ENCODE data around the gene TXNIP. TPM values are rescaled to one million over a fixed set of nuclear protein-coding genes. Genes with fewer than 3 reads are reported as not detected.
"Not testable (repeated sequence)": the region's sequence is repeated elsewhere in the genome, so short reads cannot be mapped to it uniquely, and the experiment has no call there.

TXNIP gene, protein sequence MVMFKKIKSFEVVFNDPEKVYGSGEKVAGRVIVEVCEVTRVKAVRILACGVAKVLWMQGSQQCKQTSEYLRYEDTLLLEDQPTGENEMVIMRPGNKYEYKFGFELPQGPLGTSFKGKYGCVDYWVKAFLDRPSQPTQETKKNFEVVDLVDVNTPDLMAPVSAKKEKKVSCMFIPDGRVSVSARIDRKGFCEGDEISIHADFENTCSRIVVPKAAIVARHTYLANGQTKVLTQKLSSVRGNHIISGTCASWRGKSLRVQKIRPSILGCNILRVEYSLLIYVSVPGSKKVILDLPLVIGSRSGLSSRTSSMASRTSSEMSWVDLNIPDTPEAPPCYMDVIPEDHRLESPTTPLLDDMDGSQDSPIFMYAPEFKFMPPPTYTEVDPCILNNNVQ
- 100 to 1,000 TPM in 1 of 2 donors, 10 to 100 TPM in 1; 67.9 to 120 TPM for total RNA-seq

DNA sequence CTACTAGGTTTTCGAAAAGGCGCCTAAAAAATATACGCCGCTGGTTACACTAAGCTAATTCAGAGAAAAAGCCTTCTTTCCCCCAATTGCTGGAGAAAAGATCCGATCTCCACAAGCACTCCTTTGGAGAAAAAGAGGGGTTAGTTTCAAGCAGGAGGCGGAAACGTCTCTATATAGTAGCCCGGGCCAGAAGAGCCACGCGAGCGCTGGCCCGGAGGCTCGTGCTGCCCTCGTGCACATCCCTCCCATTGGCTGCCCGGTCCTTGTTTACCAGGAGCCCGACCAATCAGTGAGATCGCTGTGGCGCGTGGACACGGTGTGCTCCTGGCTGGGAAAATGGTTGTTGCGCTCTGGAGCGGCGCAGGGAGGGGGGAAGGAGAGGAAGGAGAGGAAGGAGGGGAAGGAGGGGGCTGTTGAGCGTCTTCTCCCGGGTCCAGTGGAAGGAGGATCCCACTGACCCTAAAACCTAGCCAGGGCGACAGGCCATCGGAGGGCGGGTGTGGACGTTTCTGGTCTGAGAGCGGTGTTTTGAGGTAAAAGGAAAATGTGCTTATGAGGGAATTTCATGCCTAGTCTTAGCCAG lies at the start of gene TXNIP:
Gene TXNIP (minus strand): TSS at position 147 of the 583 bp plus-strand sequence. CDS start 313 bp downstream, outside the sequence.
- DNase-seq (ENCODE audit: low spot score in 2 of 2): peak; percentile 86 to 94
- Mint-ChIP-seq H3K9me3 (no peaks in the 10 kb centered on the region), H3K27ac (peak within 1 kb of the TSS; percentile 96 to 99), H3K36me3 (peaks cover 48 to 49% of the 10 kb centered on the region in 2 donors)
- peak; percentile 95 for ATAC-seq

DNA sequence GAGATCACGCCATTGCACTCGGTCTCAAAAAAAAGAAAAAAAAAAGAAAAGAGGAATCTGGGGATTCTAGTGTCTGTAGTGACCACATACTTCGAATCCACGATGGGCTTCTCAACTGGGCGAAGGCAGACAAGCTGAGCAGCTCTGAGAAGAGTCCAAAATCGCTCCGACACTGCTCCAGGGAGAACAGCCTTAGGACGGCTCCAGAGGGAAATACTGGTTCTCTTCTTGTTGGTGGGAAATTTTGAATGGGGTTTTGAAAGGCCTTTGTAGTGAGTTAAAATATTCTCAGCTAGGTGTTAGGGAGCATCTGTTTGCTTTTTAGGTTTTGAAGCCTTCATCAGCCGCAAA lies 43.4 kb upstream of the TXNIP start:
- peak overlapping the region; percentile 98 to 100 for H3K27ac Mint-ChIP-seq
- ATAC-seq (no peak), DNase-seq (ENCODE audit: low spot score in 2 of 2) (no peak)
- peaks cover 7 to 15% of the 10 kb centered on the region in 2 donors for H3K36me3 Mint-ChIP-seq
- H3K9me3 Mint-ChIP-seq: no peaks in the 10 kb centered on the region

DNA sequence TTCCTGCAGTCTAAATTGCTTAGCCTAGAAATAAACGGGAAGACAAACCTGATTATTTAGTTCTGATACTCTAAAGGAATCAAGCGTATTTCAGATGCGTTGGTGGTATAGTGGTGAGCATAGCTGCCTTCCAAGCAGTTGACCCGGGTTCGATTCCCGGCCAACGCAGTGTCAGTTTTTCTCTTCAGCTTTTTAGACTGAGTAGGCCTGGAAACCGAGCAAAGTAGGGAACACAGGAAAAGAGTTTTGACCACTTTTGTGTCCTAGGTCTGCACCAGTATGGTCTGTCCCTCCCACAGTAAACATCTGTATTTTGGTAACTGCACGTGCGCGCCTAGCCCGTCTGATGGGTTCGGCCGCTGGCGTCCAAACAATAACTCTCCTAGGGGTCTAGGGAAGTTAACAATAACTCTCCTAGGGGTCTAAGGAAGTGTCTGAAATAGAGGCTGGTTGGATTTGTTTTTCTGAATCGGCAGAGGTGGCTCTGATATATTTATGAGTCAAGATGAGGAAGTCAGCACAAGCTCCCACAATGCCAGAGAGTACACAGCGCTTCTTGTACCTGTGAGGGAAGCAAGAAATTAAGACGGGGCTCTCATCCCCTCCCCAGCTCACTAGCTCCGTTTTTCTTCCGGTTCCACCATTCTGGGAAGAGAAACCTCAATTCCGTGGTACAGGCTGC lies 40.7 kb upstream of the TXNIP start:
- Mint-ChIP-seq H3K27ac (peak overlapping the region; percentile 98 to 100), H3K36me3 (peaks cover 7 to 15% of the 10 kb centered on the region in 2 donors), H3K9me3 (no peaks in the 10 kb centered on the region)
- ATAC-seq (peak; percentile 54 to 59), DNase-seq (ENCODE audit: low spot score in 2 of 2) (peak; percentile 78 to 81)

DNA sequence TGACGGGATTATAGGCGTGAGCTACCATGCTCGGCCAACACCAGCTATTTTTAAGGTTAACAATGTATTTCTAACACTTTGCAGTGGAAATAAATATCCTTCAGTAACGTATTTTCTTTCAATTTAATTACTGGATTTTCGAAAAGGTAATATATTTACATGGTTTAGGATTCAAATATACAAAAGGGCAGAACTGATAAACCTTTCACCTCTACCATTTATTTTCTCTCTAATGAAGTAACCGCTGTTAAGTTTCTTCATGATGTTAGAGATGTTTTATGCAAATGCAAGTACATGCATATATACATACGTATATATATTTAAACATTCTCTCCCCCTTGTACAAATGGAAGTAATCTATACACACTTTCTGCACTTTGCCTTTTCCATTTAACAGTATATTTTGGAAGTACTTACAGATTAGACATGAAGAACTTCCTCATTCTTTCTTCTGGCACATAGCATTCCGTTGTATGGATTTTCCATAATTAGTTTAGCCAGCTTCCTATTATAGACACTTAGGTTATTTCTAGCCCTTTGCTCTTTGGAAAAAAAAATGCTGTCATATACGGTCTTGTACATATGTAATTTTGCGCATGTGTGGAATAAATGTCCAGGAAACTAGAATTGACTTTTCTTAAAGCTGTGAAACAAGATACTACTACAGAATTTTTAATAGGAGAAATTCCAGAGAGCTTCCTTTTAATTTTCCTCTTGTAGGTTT lies 40.0 kb upstream of the TXNIP start:
- Mint-ChIP-seq H3K9me3 (no peaks in the 10 kb centered on the region), H3K36me3 (peaks cover 7 to 15% of the 10 kb centered on the region in 2 donors), H3K27ac (peak overlapping the region; percentile 98 to 100)
- no peak for ATAC-seq
- DNase-seq (ENCODE audit: low spot score in 2 of 2): no peak

GRCh38 chr1:146035048-146035423 lies 38.7 kb upstream of the TXNIP start:
- Mint-ChIP-seq H3K9me3 (no peaks in the 10 kb centered on the region), H3K27ac (peak overlapping the region; percentile 98 to 100), H3K36me3 (peaks cover 7 to 15% of the 10 kb centered on the region in 2 donors)
- no peak for DNase-seq (ENCODE audit: low spot score in 2 of 2)
- no peak for ATAC-seq

- no peak for DNase-seq (ENCODE audit: low spot score in 2 of 2)
- H3K27ac Mint-ChIP-seq: no peak overlapping the region
- no peaks in the 10 kb centered on the region for H3K9me3 Mint-ChIP-seq
- peaks cover 0 to 8% of the 10 kb centered on the region in 2 donors for H3K36me3 Mint-ChIP-seq
- no peak for ATAC-seq
These were observed 36.3 kb upstream of the TXNIP start for GRCh38 chr1:146032631-146033219.

- Mint-ChIP-seq H3K27ac (no peak overlapping the region), H3K36me3 (no peaks in the 10 kb centered on the region), H3K9me3 (no peaks in the 10 kb centered on the region)
- ATAC-seq (no peak), DNase-seq (ENCODE audit: low spot score in 2 of 2) (no peak)
These were observed 35.1 kb upstream of the TXNIP start for GRCh38 chr1:146031476-146031875.

DNA sequence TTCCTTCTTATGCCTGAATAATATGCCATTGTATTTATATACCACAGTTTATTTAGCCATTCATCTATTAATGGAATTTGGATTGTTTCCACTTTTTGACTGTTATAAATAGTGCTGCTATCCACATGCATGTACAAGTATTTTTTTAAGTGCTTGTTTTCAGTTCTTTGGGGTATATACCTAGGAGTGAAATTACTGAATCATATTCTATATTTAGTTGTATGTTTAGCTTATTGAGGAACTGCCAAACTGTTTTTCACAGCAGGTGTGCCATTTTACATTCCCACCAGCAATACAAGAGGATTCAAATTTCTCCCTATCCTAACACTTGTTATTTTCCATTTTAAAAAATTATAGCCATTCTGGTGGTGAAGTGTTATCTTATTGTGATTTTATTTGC lies 32.7 kb upstream of the TXNIP start:
- H3K27ac Mint-ChIP-seq: no peak overlapping the region
- DNase-seq (ENCODE audit: low spot score in 2 of 2) (no peak), ATAC-seq (no peak)
- H3K36me3 Mint-ChIP-seq: no peaks in the 10 kb centered on the region
- no peaks in the 10 kb centered on the region for H3K9me3 Mint-ChIP-seq

DNA sequence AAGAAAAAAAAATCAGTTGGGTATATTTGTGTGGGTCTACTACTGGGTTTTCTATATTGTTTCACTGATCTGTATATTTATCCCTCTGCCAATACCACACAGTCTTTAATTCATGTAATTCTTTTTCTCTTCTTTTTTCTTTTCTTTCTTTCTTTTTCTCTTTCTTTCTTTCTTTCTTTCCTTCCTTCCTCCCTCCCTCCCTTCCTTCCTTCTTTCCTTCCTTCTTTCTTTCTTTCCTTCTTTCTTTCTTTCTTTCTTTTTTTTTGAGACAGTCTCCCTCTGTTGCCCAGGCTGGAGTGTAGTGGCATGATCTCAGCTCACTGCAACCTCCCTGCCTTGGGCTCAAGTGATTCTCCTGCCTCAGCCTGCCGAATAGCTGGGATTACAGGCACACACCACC lies 30.3 kb upstream of the TXNIP start:
- not testable (repeated sequence) for H3K9me3 Mint-ChIP-seq; H3K27ac Mint-ChIP-seq; ATAC-seq; DNase-seq (ENCODE audit: low spot score in 2 of 2); H3K36me3 Mint-ChIP-seq

DNA sequence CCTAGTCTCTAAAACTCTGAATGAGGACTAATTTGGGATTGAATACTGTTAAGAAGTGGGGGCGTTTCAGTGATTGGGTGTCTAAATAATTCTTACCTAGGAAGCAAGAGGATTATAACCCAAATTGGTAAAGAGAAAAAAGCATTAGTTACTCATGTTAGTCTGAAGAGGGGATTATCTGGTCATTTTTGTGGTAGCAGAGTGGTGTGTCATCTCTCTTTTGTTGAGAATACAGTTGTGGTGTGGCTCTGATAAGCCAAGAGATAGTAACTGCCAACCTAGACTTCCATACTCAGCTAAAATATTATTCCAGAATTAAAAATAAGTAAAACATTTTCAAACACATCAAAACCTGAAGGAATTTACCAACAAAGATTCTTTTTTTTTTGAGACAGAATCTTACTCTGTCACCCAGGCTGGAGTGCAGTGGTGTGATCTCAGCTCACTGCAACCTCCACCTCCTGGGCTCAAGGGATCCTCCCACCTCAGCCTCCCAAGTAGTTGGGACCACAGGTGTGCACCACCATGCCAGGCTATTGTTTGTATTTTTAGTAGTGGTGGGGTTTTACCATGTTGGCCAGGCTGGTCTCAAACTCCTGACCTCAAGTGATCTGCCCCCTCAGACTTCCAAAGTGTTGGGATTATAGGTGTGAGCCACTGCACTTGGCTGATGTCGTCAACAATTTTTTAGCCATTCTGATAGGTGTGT lies 29.6 kb upstream of the TXNIP start:
- not testable (repeated sequence) for DNase-seq (ENCODE audit: low spot score in 2 of 2); H3K36me3 Mint-ChIP-seq; H3K27ac Mint-ChIP-seq; ATAC-seq; H3K9me3 Mint-ChIP-seq

GRCh38 chr1:146022403-146023127 lies 26.2 kb upstream of the TXNIP start:
- no peak overlapping the region for H3K27ac Mint-ChIP-seq

GRCh38 chr1:146021622-146022402 lies 25.4 kb upstream of the TXNIP start, which contains the start of gene HJV:
Gene HJV, minus strand, starts transcription at chr1:146021735. Its CDS starts 1,504 bp downstream, at chr1:146020231.
- H3K36me3 Mint-ChIP-seq: no peaks in the 10 kb centered on the region
- DNase-seq (ENCODE audit: low spot score in 2 of 2): no peak
- H3K9me3 Mint-ChIP-seq: no peaks in the 10 kb centered on the region
- no peak for ATAC-seq
- no peak within 1 kb of the TSS for H3K27ac Mint-ChIP-seq

More at GRCh38 chr1:146022403-146023127, 26.2 kb upstream of the TXNIP start:
- ATAC-seq (no peak), DNase-seq (ENCODE audit: low spot score in 2 of 2) (no peak)
- Mint-ChIP-seq H3K36me3 (no peaks in the 10 kb centered on the region), H3K9me3 (no peaks in the 10 kb centered on the region)

GRCh38 chr1:146021050-146021445 lies 24.7 kb upstream of the TXNIP start:
- DNase-seq (ENCODE audit: low spot score in 2 of 2) (no peak), ATAC-seq (no peak)
- Mint-ChIP-seq H3K36me3 (no peaks in the 10 kb centered on the region), H3K9me3 (no peaks in the 10 kb centered on the region), H3K27ac (no peak overlapping the region)

- no peak for ATAC-seq
- Mint-ChIP-seq H3K36me3 (no peaks in the 10 kb centered on the region), H3K9me3 (no peaks in the 10 kb centered on the region), H3K27ac (no peak overlapping the region)
- DNase-seq (ENCODE audit: low spot score in 2 of 2): no peak
These were observed 24.0 kb upstream of the TXNIP start for GRCh38 chr1:146020058-146021049.

Data from activated naive CD4-positive, alpha-beta T cell treated with anti-CD3 and anti-CD28 coated beads, Interleukin-2, amount 50 U/mL, for 72 hours (primary cell).